ENCODE measurements around the gene MAPKAPK3.

- no peak for TF ChIP-seq CTCF (IDR thresholded peaks at IDR 0.05)
- no peak for TF ChIP-seq POLR2A (IDR thresholded peaks at IDR 0.05)
- no peak for TF ChIP-seq EP300 (IDR thresholded peaks at IDR 0.05)
These were observed 40.9 kb downstream of the MAPKAPK3 start for GRCh38 chr3:50657816-50658215.

Measured in ovary (tissue), 3 donors.